Pancreas (tissue), 10 donors: ENCODE results near the gene ABCC8. TPM values are rescaled to one million over a fixed set of nuclear protein-coding genes. Genes with fewer than 3 reads are reported as not detected.

Source experiments
- ATAC-seq, 4 donors: fragments of 200-7000 bp; cut with Tn5 transposase; one replicate each; pipeline versions ENCODE4 v1.8.0 to v1.9.1; 2020; ENCODE audit warnings: mild to moderate bottlenecking in 4 of 4, moderate library complexity in 4 of 4
- DNase-seq, 6 donors: peaks; one replicate each; pipeline ENCODE4 v3.0.0-alpha.2; 2020
- FAIRE-seq: peaks from 2 replicates; lab custom pipeline; 2012; peaks lifted over from hg19 to GRCh38; lab: Jason Lieb, UNC
- H3K27ac ChIP-seq, 4 donors: fragments of 200-600 bp; sonication (generic); 1 replicate in 3 of 4; 2 replicates in 1 of 4; pipeline versions ENCODE4 v1.5.0 to v1.8.0; 2020
- H3K27me3 ChIP-seq, 4 donors: fragments of 200-600 bp; one replicate each; pipeline ENCODE4 v1.8.0; 2021
- H3K36me3 ChIP-seq, 3 donors: fragments of 200-600 bp; sonication (generic) in 1 of 3; one replicate each; pipeline versions ENCODE4 v1.5.0 to v1.8.0; 2020 to 2021
- H3K4me1 ChIP-seq, 3 donors: fragments of 200-600 bp; one replicate each; pipeline ENCODE4 v1.8.0; 2021
- H3K4me3 ChIP-seq, 4 donors: fragments of 200-600 bp; sonication (generic) in 2 of 4; one replicate each; pipeline versions ENCODE4 v1.5.0 to v1.8.0; 2020 to 2021
- H3K9me3 ChIP-seq, 4 donors: fragments of 200-600 bp; one replicate each; pipeline ENCODE4 v1.8.0; 2021
- CTCF ChIP-seq, 4 donors: fragments of 200-600 bp; sonication (generic) in 3 of 4; IDR thresholded peaks; one replicate each; pipeline versions ENCODE4 v1.5.0 to v1.8.0; 2021; ENCODE audit warnings: antibody characterized with exemption in 4 of 4
- WGBS, 2 donors: extraction: QIAGEN DNeasy Blood & Tissue Kit; methylation state at CpG; one replicate each; pipeline ENCODE4 v1.1.7; 2013; 5-methylcytosine and 5-hydroxymethylcytosine counted together
- intact Hi-C, 3 donors: fragments of 100-400 bp; cut with DNase I; formaldehyde crosslinking; loops; one replicate each; pipeline versions ENCODE4 v1.11.1 to v1.14.2; 2022
- polyA plus RNA-seq, 2 donors: library from polyadenylated mRNA; stranded (reverse); fragments of 200-250 nt; gene quantifications; one replicate each; pipeline ENCODE4 v1.2.3, GENCODE V29; 2013
- total RNA-seq, 6 donors: library from RNA; stranded (reverse); fragmentation: NEBNext Ultra II Directional in 4 of 6; extraction: Animal tissue kit (Norgen Biotek cat#: 25700) in 4 of 6; gene quantifications; one replicate each; pipeline versions ENCODE4 v1.2.1 to v1.2.4, GENCODE V29; 2021 to 2023
- donor health status: healthy with polysubstance abuse.
- donor health status: DM: no; HTN: no; CAD: no; lungs with moderate emphysema.
- donor health status: DM: no; HTN: no; CAD: no.
- donor health status: control.
- donor health status: control.
- donor health status: Bipolar disorder and iron deficiency.
- donor health status: DM: yes; HTN: yes; CAD: no.
- donor health status: DM: no; HTN: no; CAD: no.
- donor health status: DM: no; HTN: no; CAD: no.
- donor health status: DM: yes; HTN: yes; CAD: no.

Gene ABCC8
- total and polyA plus RNA-seq, 8 donors = 14.9 to 917 (median 53.2) TPM

- no peak for ATAC-seq
- no peak for TF ChIP-seq CTCF (IDR thresholded peaks at IDR 0.05)
- no peaks in the 10 kb centered on the region for H3K36me3 ChIP-seq
- H3K9me3 ChIP-seq = no peaks in the 10 kb centered on the region
- 67 to 79% methylated on average over 6 of the region's 6 CpGs for WGBS, 2 donors
- H3K4me1 ChIP-seq = no peaks in the 10 kb centered on the region
- peaks cover 0 to 7% (median 3%) of the 10 kb centered on the region in 4 donors for H3K27me3 ChIP-seq
- no peak overlapping the region for H3K4me3 ChIP-seq
- no peak for FAIRE-seq
- no peak for DNase-seq
- H3K27ac ChIP-seq = no peak overlapping the region
- intact Hi-C loops = no loop called here
Measured at GRCh38 chr11:17477361-17477760, 716 bp upstream of the ABCC8 start.

- DNase-seq (no peak), ATAC-seq (no peak), FAIRE-seq (no peak)
- H3K4me1 ChIP-seq = no peaks in the 10 kb centered on the region
- intact Hi-C loops = no loop called here
- 27 to 44% methylated on average over 9 of the region's 9 CpGs for whole genome bisulfite sequencing, 2 donors
- H3K27me3 ChIP-seq = peaks cover 0 to 9% (median 4%) of the 10 kb centered on the region in 4 donors
- no peak overlapping the region for H3K4me3 ChIP-seq
- no peaks in the 10 kb centered on the region for H3K9me3 ChIP-seq
- TF ChIP-seq CTCF (IDR thresholded peaks at IDR 0.05) = no peak
- no peak overlapping the region for H3K27ac ChIP-seq
- no peaks in the 10 kb centered on the region for H3K36me3 ChIP-seq
Measured at GRCh38 chr11:17477084-17477333, 364 bp upstream of the ABCC8 start.

GRCh38 chr11:17475666-17476316 is 854 bp downstream of the ABCC8 start:
- TF ChIP-seq CTCF (IDR thresholded peaks at IDR 0.05) = no peak
- ATAC-seq (peak in 1 of 4 donors; percentile 3), FAIRE-seq (no peak), DNase-seq (peak in 1 of 6 donors; percentile 65)
- WGBS, 2 donors = 22 to 27% methylated on average over 30 to 31 of the region's 31 CpGs
- peak overlapping the region in 2 of 4 donors; percentile 29 to 42 for H3K4me3 ChIP-seq
- no peaks in the 10 kb centered on the region for H3K4me1 ChIP-seq
- H3K27me3 ChIP-seq = peaks cover 0 to 14% (median 4%) of the 10 kb centered on the region in 4 donors
- intact Hi-C loops = no loop called here
- H3K9me3 ChIP-seq = no peaks in the 10 kb centered on the region
- H3K27ac ChIP-seq = no peak overlapping the region
- H3K36me3 ChIP-seq = no peaks in the 10 kb centered on the region

- DNase-seq = no peak
- Histone ChIP-seq H3K27me3 (peaks cover 0 to 14% (median 4%) of the 10 kb centered on the region in 4 donors), H3K4me1 (no peaks in the 10 kb centered on the region), H3K36me3 (no peaks in the 10 kb centered on the region), H3K4me3 (no peak overlapping the region), H3K9me3 (no peaks in the 10 kb centered on the region), H3K27ac (no peak overlapping the region)
- intact Hi-C loops = no loop called here
- FAIRE-seq = no peak
- peak in 2 of 4 donors; percentile 30 to 32 for ATAC-seq
- TF ChIP-seq CTCF (IDR thresholded peaks at IDR 0.05) = no peak
- 54 to 59% methylated on average over 6 of the region's 6 CpGs for WGBS, 2 donors
Measured at GRCh38 chr11:17473071-17473744, 3.4 kb downstream of the ABCC8 start.

GRCh38 chr11:17472467-17472866 is 4.2 kb downstream of the ABCC8 start:
- no peak for TF ChIP-seq CTCF (IDR thresholded peaks at IDR 0.05)
- no peak overlapping the region for H3K4me3 ChIP-seq
- no peak for ATAC-seq
- no peaks in the 10 kb centered on the region for H3K4me1 ChIP-seq
- intact Hi-C loops = no loop called here
- H3K36me3 ChIP-seq = no peaks in the 10 kb centered on the region
- H3K27ac ChIP-seq = no peak overlapping the region
- 43 to 49% methylated on average over 3 of the region's 3 CpGs for WGBS, 2 donors
- DNase-seq = no peak
- H3K9me3 ChIP-seq = no peaks in the 10 kb centered on the region
- FAIRE-seq = no peak
- H3K27me3 ChIP-seq = peaks cover 0 to 14% (median 4%) of the 10 kb centered on the region in 4 donors
